IMR-90 (cell line): ENCODE results near the gene CD2. TPM values are rescaled to one million over a fixed set of nuclear protein-coding genes. Genes with fewer than 3 reads are reported as not detected.

Experiments used
- ATAC-seq: fragments of 200-7000 bp; cut with Tn5 transposase; 2 replicates; pipeline ENCODE4 v1.9.1; 2020; ENCODE audit warnings: low read depth, mild to moderate bottlenecking, moderate library complexity
- BruUV-seq: library from RNA; stranded (reverse); fragments of 400-500 nt; replicated peaks from 2 replicates; lab custom pipeline; 2021; lab: Mats Ljungman, UMichigan
- CTCF ChIA-PET: fragments of 300-600 bp; formaldehyde crosslinking; extraction: SDS; loops from one replicate; lab custom pipeline; 2021; ENCODE audit warnings: antibody characterized with exemption; lab: Yijun Ruan, JAX
- POLR2A ChIA-PET: fragments of 300-600 bp; sonication (Branson Sonifier 250); formaldehyde crosslinking; loops from one replicate; lab custom pipeline; 2022; ENCODE audit warnings: antibody characterized with exemption; ENCODE audit not compliant: unreplicated experiment; lab: Charles Lee
- DNase-seq: peaks from one replicate; pipeline ENCODE4 v3.0.0; 2013
- H2AFZ ChIP-seq: replicated peaks from 2 replicates; pipeline ENCODE3; 2013; ENCODE audit warnings: low read length, mild to moderate bottlenecking; ENCODE audit not compliant: poor library complexity
- H2AK5ac ChIP-seq: 2 replicates; pipeline ENCODE4 v1.6.1; 2013; ENCODE audit warnings: low read depth, low read length, inconsistent platforms
- H2AK9ac ChIP-seq: replicated peaks from 2 replicates; pipeline ENCODE3; 2013; ENCODE audit warnings: mild to moderate bottlenecking, low read depth, low read length, moderate library complexity; ENCODE audit not compliant: poor library complexity
- H2BK120ac ChIP-seq: 2 replicates; pipeline ENCODE4 v1.6.1; 2013; ENCODE audit warnings: low read depth, low read length, inconsistent platforms
- H2BK15ac ChIP-seq: 3 replicates; pipeline ENCODE4 v1.6.1; 2013; ENCODE audit warnings: low read depth, low read length, inconsistent platforms
- H2BK20ac ChIP-seq: 2 replicates; pipeline ENCODE4 v1.6.1; 2013; ENCODE audit warnings: low read depth, mild to moderate bottlenecking, inconsistent platforms, low read length, moderate library complexity
- H2BK5ac ChIP-seq: 2 replicates; pipeline ENCODE4 v1.6.1; 2013; ENCODE audit warnings: mild to moderate bottlenecking, low read depth, low read length, inconsistent platforms; ENCODE audit not compliant: poor library complexity, severe bottlenecking
- H3K14ac ChIP-seq: replicated peaks from 2 replicates; pipeline ENCODE4 v1.6.1; 2013; ENCODE audit warnings: low read depth, low read length, inconsistent platforms
- H3K18ac ChIP-seq: 2 replicates; pipeline ENCODE4 v1.6.1; 2013; ENCODE audit warnings: low read depth, low read length, control low read depth
- H3K23ac ChIP-seq: 2 replicates; pipeline ENCODE4 v1.6.1; 2013; ENCODE audit warnings: low read depth, low read length, inconsistent platforms
- H3K27ac ChIP-seq: 2 replicates; pipeline ENCODE4 v1.5.1; 2013; ENCODE audit warnings: mild to moderate bottlenecking, control low read depth, low read length; ENCODE audit not compliant: insufficient read depth
- H3K27me3 ChIP-seq: 2 replicates; pipeline ENCODE4 v1.6.1; 2013; ENCODE audit warnings: low read length; ENCODE audit not compliant: control insufficient read depth, insufficient read depth
- H3K36me3 ChIP-seq: 2 replicates; pipeline ENCODE4 v1.6.1; 2013; ENCODE audit warnings: low read length, mixed read lengths; ENCODE audit not compliant: control insufficient read depth, insufficient read depth
- H3K4ac ChIP-seq: 2 replicates; pipeline ENCODE4 v1.6.1; 2013; ENCODE audit warnings: low read depth, low read length, inconsistent platforms
- H3K4me1 ChIP-seq: 2 replicates; pipeline ENCODE4 v1.6.1; 2013; ENCODE audit warnings: low read length, mixed read lengths; ENCODE audit not compliant: control insufficient read depth, insufficient read depth
- H3K4me2 ChIP-seq: 2 replicates; pipeline ENCODE4 v1.6.1; 2013; ENCODE audit warnings: low read depth, mild to moderate bottlenecking, control low read depth, low read length, moderate library complexity
- H3K4me3 ChIP-seq: 2 replicates; pipeline ENCODE4 v1.5.1; 2013; ENCODE audit warnings: low read depth, mild to moderate bottlenecking, control low read depth, low read length, moderate library complexity; ENCODE audit not compliant: insufficient read depth
- H3K56ac ChIP-seq: 2 replicates; pipeline ENCODE4 v1.6.1; 2013; ENCODE audit warnings: low read length, inconsistent platforms; ENCODE audit not compliant: insufficient read depth; ENCODE audit errors: extremely low read depth
- H3K79me1 ChIP-seq, 2 experiments: 2 replicates each; pipeline ENCODE4 v1.6.1; 2013; ENCODE audit warnings: low read length in 2 of 2, inconsistent platforms in 1 of 2, low read depth in 1 of 2
- H3K9ac ChIP-seq: 2 replicates; pipeline ENCODE4 v1.6.1; 2013; ENCODE audit warnings: low read depth, low read length, control low read depth
- H3K9me1 ChIP-seq: 2 replicates; pipeline ENCODE4 v1.6.1; 2013; ENCODE audit warnings: low read length, inconsistent platforms; ENCODE audit not compliant: insufficient read depth
- H3K9me3 ChIP-seq: 2 replicates; pipeline ENCODE4 v1.6.1; 2013; ENCODE audit warnings: low read length; ENCODE audit not compliant: control insufficient read depth, insufficient read depth
- H4K20me1 ChIP-seq: 2 replicates; pipeline ENCODE4 v1.6.1; 2013; ENCODE audit warnings: low read length, inconsistent platforms; ENCODE audit not compliant: insufficient read depth
- H4K5ac ChIP-seq: 2 replicates; pipeline ENCODE4 v1.6.1; 2013; ENCODE audit warnings: mild to moderate bottlenecking, low read depth, low read length, control low read depth
- H4K8ac ChIP-seq, 2 experiments: 2 replicates each; pipeline ENCODE4 v1.6.1; 2013; ENCODE audit warnings: low read depth in 2 of 2, low read length in 2 of 2, control low read depth in 1 of 2, inconsistent platforms in 1 of 2
- H4K91ac ChIP-seq: 2 replicates; pipeline ENCODE4 v1.6.1; 2013; ENCODE audit warnings: low read depth, low read length, inconsistent platforms; ENCODE audit not compliant: insufficient read depth
- BHLHE40 ChIP-seq: fragments of 150-350 bp; IDR thresholded peaks from 2 replicates; pipeline ENCODE4 v1.6.1; 2016; ENCODE audit warnings: mild to moderate bottlenecking, low read depth, low read length
- CEBPB ChIP-seq: IDR thresholded peaks from 2 replicates; pipeline ENCODE4 v1.6.1; 2012; ENCODE audit warnings: low read depth, low read length, improper control_type of control experiment
- CHD1 ChIP-seq: IDR thresholded peaks from 2 replicates; pipeline ENCODE4 v1.6.1; 2012; ENCODE audit warnings: low read depth, low read length, improper control_type of control experiment
- CTCF ChIP-seq: conservative IDR thresholded peaks from 2 replicates; pipeline ENCODE4 v1.5.1; 2012; ENCODE audit warnings: mild to moderate bottlenecking, low read depth, low read length, improper control_type of control experiment
- ELK1 ChIP-seq: fragments of 150-350 bp; IDR thresholded peaks from 2 replicates; pipeline ENCODE4 v1.6.1; 2016; ENCODE audit warnings: low read depth, mild to moderate bottlenecking, low read length, moderate library complexity, borderline replicate concordance
- FOS ChIP-seq: fragments of 150-350 bp; IDR thresholded peaks from 2 replicates; pipeline ENCODE4 v1.6.1; 2016; ENCODE audit warnings: low read depth, low read length
- MAFK ChIP-seq: IDR thresholded peaks from 2 replicates; pipeline ENCODE4 v1.6.1; 2012; ENCODE audit warnings: low read depth, low read length, improper control_type of control experiment
- MAZ ChIP-seq: IDR thresholded peaks from 2 replicates; pipeline ENCODE4 v1.6.1; 2012; ENCODE audit warnings: low read depth, mild to moderate bottlenecking, low read length, improper control_type of control experiment, moderate library complexity, borderline replicate concordance
- MXI1 ChIP-seq: IDR thresholded peaks from 2 replicates; pipeline ENCODE4 v1.6.1; 2012; ENCODE audit warnings: low read depth, mild to moderate bottlenecking, low read length, moderate library complexity, borderline replicate concordance
- NFE2L2 ChIP-seq: fragments of 150-350 bp; IDR thresholded peaks from 2 replicates; pipeline ENCODE4 v1.6.1; 2016; ENCODE audit warnings: low read depth, mild to moderate bottlenecking, low read length
- POLR2A ChIP-seq: IDR thresholded peaks from 2 replicates; pipeline ENCODE4 v1.6.1; 2012; ENCODE audit warnings: mild to moderate bottlenecking, low read depth, low read length
- RAD21 ChIP-seq: IDR thresholded peaks from 2 replicates; pipeline ENCODE4 v1.6.1; 2012; ENCODE audit warnings: low read length, improper control_type of control experiment
- RCOR1 ChIP-seq: IDR thresholded peaks from 2 replicates; pipeline ENCODE4 v1.6.1; 2012; ENCODE audit warnings: mild to moderate bottlenecking, low read length, improper control_type of control experiment; ENCODE audit not compliant: insufficient replicate concordance
- RFX5 ChIP-seq: IDR thresholded peaks from 2 replicates; pipeline ENCODE4 v1.8.0; 2012; ENCODE audit warnings: low read depth, mild to moderate bottlenecking, low read length, moderate library complexity
- SMC3 ChIP-seq: fragments of 150-350 bp; IDR thresholded peaks from 2 replicates; pipeline ENCODE4 v1.6.1; 2016; ENCODE audit warnings: low read depth, mild to moderate bottlenecking, antibody characterized with exemption, low read length, moderate library complexity
- USF2 ChIP-seq: fragments of 150-350 bp; IDR thresholded peaks from 2 replicates; pipeline ENCODE4 v1.6.1; 2017; ENCODE audit warnings: mild to moderate bottlenecking, antibody characterized with exemption, low read length, low read depth
- WGBS, 2 experiments: methylation state at CpG; one replicate each; pipeline versions ENCODE4 v1.1.5 to v1.1.7; 2013; ENCODE audit warnings: missing lambda C conversion rate in 2 of 2; ENCODE audit not compliant: insufficient read length in 1 of 2; ENCODE audit errors: extremely low coverage in 2 of 2; 5-methylcytosine and 5-hydroxymethylcytosine counted together
- dilution Hi-C: fragments of 300-500 bp; cut with HindIII; formaldehyde crosslinking; loops from one replicate; pipeline ENCODE4 v1.14.3; 2018; ENCODE audit warnings: low sequenced_read_pairs; ENCODE audit not compliant: unreplicated experiment
- in situ Hi-C: fragments of 300-500 bp; cut with MboI; formaldehyde crosslinking; loops from 3 replicates; pipeline ENCODE4 v1.14.3; 2019; ENCODE audit warnings: low sequenced_read_pairs, inconsistent platforms, mixed read lengths
- intact Hi-C: fragments of 100-400 bp; cut with micrococcal nuclease; formaldehyde crosslinking; loops from 2 replicates; pipeline ENCODE4 v1.10.0; 2022
- polyA plus RNA-seq, 3 experiments: library from polyadenylated mRNA; depleted of rRNA; stranded (reverse); fragments of >200 nt; gene quantifications; 2 replicates each; pipeline ENCODE4 v1.2.3, GENCODE V29; 2012; ENCODE audit warnings: low replicate concordance in 1 of 3
- total RNA-seq: library from RNA; depleted of rRNA; stranded (reverse); fragments of >200 nt; gene quantifications from 2 replicates; pipeline ENCODE4 v1.2.3, GENCODE V29; 2012

CD2 gene
- total and polyA plus RNA-seq, 2 of the 4 experiments (the other 2 are of a cell fraction) = not detected

GRCh38 chr1:116786049-116786448 is 31.8 kb downstream of the CD2 start:
- Histone ChIP-seq H3K4me1 (no peaks in the 10 kb centered on the region), H3K9ac (no peak overlapping the region), H2BK15ac (no peak overlapping the region), H2BK20ac (no peak overlapping the region), H3K56ac (no peak overlapping the region), H3K4me3 (no peak overlapping the region), H3K9me3 (no peaks in the 10 kb centered on the region), H4K8ac (no peak overlapping the region), H2BK120ac (no peak overlapping the region), H3K14ac (no peak overlapping the region), H3K23ac (no peak overlapping the region), H3K79me1 (no peaks in the 10 kb centered on the region), H3K9me1 (no peaks in the 10 kb centered on the region), H4K91ac (no peak overlapping the region), H2AFZ (no peak overlapping the region), H3K36me3 (no peaks in the 10 kb centered on the region), H4K5ac (no peak overlapping the region), H3K27ac (no peak overlapping the region), H3K18ac (no peak overlapping the region), H2AK9ac (no peak overlapping the region), H3K4me2 (no peak overlapping the region), H3K4ac (no peak overlapping the region), H2AK5ac (no peak overlapping the region), H2BK5ac (no peak overlapping the region), H4K20me1 (no peaks in the 10 kb centered on the region), H3K27me3 (no peaks in the 10 kb centered on the region)
- WGBS, 2 experiments = no CpG with 5 or more reads among the region's 1 CpG
- ATAC-seq (no peak), DNase-seq (no peak)
- CTCF ChIA-PET = no interaction called here
- intact Hi-C loops = no loop called here
- POLR2A ChIA-PET = no interaction called here
- in situ Hi-C loops = no loop called here
- dilution Hi-C loops = no loop called here
- no TSS peak for BruUV-seq
- TF ChIP-seq RFX5 (no peak), POLR2A (no peak), CHD1 (no peak), RCOR1 (no peak), CEBPB (no peak), RAD21 (no peak), USF2 (no peak), MXI1 (no peak), SMC3 (no peak), BHLHE40 (no peak), MAZ (no peak), ELK1 (no peak), CTCF (no peak), FOS (no peak), NFE2L2 (no peak), MAFK (no peak)
